Stimulated activated CD8-positive, alpha-beta memory T cell treated with anti-CD3 and anti-CD28 coated beads, Interleukin-15, amount 100 ng/mL, for 4 hours (primary cell): ENCODE measurements around the gene SLC16A1.
"Not testable (repeated sequence)": the region's sequence is repeated elsewhere in the genome, so short reads cannot be mapped to it uniquely, and the experiment has no call there.

ENCODE experiments used
- DNase-seq, 2 donors: peaks; one replicate each; pipeline ENCODE4 v3.0.0-alpha.2; 2020; ENCODE audit warnings: low read depth in 2 of 2

SLC16A1 gene

GRCh38 chr1:112964347-112964746, 8.4 kb upstream of the SLC16A1 start:
- DNase-seq = no peak

DNA sequence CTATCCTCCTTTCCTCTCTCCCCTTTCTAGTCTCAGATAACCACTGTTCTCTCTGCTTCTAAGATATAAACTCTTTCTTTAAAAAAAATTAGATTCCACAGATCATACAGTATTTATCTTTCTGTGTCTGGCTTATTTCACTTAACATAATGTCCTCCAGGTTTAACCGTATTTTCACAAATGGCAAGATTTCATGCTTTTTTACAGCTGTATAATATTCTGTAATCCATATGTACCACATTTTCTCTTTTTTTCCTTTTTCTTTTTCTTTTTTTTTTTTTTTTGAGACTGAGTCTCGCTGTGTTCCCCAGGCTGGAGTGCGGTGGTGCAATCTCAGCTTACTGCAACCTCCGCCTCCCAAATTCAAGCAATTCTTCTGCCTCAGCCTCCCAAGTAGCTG, 5.1 kb upstream of the SLC16A1 start:
- no peak for DNase-seq

DNA sequence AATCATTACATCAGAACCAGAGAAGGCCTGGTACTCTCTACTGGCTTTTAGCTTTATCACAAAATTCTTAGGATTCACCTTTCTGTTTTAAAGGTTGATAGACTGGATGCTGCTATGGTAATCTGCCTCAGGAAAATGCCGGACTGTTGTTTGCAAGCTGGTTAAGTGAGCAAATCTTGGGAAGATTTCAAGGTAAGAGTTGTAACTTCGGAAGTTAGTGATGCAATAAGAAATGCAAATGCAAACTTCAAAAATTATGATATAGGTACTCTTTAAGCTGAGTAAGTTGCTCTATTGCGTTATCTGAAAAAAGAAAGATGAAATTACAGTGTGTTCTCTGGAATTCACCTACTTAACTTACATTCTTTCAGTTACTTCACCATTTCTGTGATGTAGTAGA, 4.4 kb upstream of the SLC16A1 start:
- no peak for DNase-seq

- not testable (repeated sequence) for DNase-seq
Measured at GRCh38 chr1:112958236-112958635, 2.2 kb upstream of the SLC16A1 start.

- peak; percentile 1 to 31 for DNase-seq
Measured at GRCh38 chr1:112957133-112957812, 1.3 kb upstream of the SLC16A1 start.

- DNase-seq = peak; percentile 1 to 12
Measured at GRCh38 chr1:112956544-112957132, 642 bp upstream of the SLC16A1 start.

DNA sequence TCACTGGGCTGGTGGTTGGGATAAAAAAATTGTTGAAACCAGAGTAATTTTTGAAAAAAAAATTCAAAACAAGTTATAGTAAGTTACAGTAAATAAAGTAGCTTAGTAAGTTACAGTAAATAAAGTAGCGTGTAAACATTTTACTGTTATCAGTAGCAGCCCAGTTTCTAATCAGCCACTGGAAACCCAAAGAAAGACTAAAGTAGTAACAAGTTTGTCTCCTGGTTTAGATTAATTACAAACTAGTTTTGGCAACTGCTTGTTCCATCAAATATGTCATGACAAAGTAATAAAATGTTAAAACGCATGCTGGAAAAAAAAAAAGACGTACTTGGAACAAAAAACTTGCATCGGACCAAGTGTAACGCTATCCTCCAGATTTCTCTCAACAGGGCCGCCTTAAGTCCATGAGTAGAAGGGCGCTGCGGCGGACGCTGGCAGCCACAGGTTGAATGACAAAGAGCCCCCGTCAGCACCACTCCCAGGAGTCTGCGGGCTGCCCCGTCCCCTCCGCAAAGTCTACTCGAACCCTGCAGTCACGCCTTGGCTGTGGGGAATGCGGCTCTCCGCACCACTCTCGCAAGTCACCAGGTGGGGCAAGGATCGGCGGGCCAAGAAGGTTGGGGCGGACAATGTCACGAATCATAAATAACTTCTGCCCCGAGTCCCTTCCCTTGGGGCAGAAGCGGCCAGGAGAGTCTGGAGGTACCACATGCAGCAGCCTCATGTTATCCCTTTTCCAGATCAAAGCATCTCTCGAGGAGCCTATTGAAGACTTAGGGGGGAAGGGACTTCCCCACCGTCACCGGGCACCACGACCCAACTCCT, 837 bp downstream of the SLC16A1 start:
- DNase-seq = peak; percentile 20 to 32

GRCh38 chr1:112954017-112954650, 1.9 kb downstream of the SLC16A1 start:
- DNase-seq = no peak

DNA sequence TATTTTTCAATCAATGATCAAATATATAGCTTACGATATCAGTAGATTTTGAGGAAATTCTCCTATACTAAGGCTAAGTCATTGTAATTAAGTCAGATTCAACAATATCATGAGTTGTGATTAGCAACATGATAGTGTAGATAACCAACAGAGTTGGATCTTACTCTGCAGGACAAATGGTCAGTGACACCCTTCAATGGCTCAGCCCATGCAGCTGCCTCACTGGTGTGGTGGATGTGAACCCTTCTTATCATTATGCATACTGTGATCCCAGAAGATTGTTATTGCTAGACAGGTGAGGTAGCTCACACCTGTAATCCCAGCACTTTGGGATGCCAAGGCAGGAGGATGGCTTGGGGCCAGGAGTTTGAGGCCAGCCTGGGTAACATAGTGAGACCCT, 5.6 kb downstream of the SLC16A1 start:
- DNase-seq = no peak

DNA sequence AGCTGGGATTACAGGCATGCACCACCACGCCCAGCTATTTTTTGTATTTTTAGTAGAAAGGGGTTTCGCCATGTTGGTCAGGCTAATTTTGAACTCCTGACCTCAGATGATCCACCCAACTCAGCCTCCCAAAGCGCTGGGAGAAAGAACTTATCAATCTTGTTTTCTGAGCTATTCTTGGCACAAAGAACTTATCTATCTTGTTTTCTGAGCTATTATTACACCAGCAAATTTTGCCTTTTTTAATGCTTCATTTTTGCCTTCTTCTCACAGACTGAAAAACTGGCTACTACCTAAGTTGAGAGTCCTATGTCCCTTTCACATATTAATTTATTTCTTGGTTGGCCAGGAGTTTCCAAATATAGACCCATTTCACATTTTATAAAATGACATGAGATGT, 9.3 kb downstream of the SLC16A1 start:
- DNase-seq = no peak

DNA sequence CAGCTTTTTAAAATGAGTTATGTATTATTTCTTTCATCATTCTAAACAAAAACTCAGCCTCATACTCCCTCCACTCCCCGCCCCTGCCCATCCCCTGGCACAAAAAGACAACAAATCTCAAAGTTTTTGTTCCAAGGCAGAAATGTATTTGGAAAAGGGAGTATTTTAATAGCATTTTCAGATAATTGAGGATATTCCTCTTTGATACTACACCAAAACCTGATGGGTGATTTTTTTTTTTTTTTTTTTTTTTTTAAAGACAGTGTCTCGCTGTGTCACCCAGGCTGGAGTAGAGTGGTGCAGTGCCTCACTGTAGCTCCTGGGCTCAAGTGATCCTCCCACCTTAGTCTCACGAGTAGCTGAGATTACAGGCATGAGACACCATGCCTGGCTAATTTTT, 16.2 kb downstream of the SLC16A1 start:
- no peak for DNase-seq

GRCh38 chr1:112938210-112938609, 17.8 kb downstream of the SLC16A1 start:
- DNase-seq = no peak

DNA sequence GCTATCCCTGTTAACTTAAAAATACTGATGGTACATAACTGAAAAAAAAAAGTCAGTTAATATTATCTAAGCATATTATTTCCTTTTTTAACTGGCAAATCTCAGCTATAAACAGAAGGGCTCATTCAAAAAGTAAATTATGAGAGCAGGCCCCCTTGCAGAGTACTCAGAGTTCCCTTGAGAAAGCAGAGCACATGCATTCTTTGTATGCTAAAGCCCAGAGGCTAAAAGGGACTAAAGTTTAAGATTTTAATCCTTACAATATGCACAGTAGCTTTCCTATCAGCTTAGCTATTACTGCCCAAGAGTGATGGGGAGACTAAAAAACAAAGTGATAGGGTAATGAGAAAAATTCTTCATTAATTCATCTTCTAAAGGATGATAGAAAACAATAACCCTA, 18.5 kb downstream of the SLC16A1 start:
- DNase-seq = no peak

DNA sequence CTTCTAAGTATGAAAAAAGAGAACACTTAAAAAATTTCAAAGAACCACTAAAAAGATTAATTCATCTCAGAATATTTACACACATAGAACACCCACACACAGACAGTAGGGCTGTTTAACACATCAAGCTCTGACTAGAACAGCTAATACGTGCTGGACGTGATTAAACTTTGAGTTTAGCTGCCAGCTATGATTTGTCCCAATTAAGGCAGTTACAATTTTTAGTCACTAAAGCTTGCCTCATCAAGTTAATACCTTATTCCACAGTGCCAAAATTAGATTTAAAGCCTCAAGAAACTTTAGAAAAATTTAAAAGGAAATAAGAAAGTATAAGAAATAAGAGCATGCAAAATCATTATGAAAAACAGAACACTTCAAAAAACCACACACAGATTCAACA, 18.9 kb downstream of the SLC16A1 start:
- no peak for DNase-seq

DNA sequence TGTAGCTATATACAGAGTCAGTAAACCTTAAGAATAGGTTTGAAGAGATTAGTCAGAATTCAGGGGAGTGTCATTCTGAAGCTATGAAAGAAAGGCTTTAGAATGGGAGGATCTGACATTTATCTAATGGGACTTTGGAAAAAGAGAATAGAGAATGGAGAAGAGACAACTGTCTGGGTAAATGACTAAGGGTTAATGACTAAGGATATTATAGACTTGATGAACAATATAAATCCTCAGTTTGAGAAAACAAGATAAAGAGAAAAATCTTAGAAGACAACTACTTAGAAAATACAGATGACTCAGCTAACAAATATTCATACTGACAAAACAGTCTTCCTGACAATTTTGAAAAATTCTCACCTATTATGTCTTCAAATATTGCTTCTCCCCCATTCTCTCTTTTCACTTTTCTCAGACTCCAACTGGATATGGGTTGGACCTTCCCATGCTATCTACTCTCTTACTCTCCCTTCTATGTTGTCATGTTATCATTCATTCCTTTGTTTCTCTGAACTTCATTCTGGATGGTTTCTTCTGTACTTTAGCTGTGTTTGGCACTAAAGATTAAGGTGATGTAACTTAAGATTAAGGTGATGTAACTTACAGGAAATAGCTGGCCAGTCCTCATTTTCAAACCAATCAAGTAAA, 20.4 kb downstream of the SLC16A1 start:
- no peak for DNase-seq

- DNase-seq = no peak
Measured at GRCh38 chr1:112934577-112934976, 21.4 kb downstream of the SLC16A1 start.

DNA sequence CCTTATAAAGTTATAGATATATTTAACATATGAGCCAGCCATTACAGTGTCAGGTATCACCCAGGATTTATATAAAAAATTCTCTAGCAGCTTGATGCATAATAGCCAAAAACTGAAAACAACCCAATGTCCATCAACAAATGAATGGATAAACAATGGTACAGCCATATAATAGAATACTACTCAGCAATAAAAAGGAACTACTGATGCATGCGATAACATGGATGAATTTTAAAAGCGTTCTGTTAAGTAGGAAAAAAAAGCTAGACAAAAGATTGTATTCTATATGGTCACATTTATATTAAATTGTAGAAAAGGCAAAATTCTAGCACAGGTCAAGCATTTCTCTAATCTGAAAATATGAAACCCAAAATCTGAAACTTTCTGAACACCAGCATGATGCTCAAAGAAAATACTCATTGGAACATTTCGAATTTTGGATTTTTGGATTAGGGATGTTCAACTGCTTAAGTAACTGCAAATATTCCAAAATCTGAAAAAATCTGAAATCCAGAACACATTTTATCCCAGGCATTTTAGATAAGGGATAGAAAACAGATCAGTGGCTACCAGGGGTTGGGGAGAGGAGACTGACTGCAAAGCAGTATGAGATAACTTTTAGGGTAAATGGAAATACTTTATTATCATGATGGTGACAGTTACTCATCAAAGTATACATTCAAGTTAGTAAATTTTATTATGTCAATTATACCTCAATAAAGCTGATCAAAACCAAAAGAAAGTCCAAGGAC, 22.0 kb downstream of the SLC16A1 start:
- DNase-seq = no peak

- no peak for DNase-seq
Measured at GRCh38 chr1:112929979-112930378, 26.0 kb downstream of the SLC16A1 start.

GRCh38 chr1:112927462-112927990, 28.5 kb downstream of the SLC16A1 start:
- no peak for DNase-seq

DNA sequence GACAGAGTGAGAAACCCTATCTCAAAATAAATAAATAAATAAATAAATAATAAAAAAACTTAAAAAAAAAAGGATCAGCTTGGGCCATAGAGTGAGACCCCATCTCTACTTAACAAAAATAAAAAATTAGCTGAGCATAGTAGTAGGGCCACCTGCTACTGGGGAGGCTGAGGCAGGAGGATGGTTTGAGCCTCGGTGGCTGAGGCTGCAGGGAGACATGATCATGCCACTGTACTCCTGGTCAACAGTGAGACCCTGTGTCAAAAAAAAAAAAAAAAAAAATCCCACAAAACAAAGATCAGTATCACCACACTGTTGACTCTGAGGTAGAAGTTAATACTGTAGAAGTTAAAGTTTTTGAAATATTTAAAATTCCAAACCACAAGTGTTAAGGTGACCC, 29.1 kb downstream of the SLC16A1 start:
- DNase-seq = no peak

GRCh38 chr1:112925015-112925414, 31.0 kb downstream of the SLC16A1 start:
- no peak for DNase-seq
